Karpas-422 (cell line): Measurements from ENCODE around the gene GPC5. TPM values are rescaled to one million over a fixed set of nuclear protein-coding genes. Genes with fewer than 3 reads are reported as not detected.
"Not testable (repeated sequence)": the region's sequence is repeated elsewhere in the genome, so short reads cannot be mapped to it uniquely, and the experiment has no call there.

Source experiments
- DNase-seq: peaks from one replicate; pipeline ENCODE4 v3.0.0-alpha.2; 2015
- H2AFZ ChIP-seq: fragments of 200-600 bp; sonication (generic); 2 replicates; pipeline ENCODE4 v1.6.1; 2014; ENCODE audit warnings: antibody characterized with exemption, low read length, mixed read lengths
- H3K27ac ChIP-seq: fragments of 200-600 bp; sonication (generic); 2 replicates; pipeline ENCODE4 v1.5.1; 2014; ENCODE audit warnings: mild to moderate bottlenecking, low read length, moderate library complexity
- H3K27me3 ChIP-seq: fragments of 200-600 bp; sonication (generic); 2 replicates; pipeline ENCODE4 v1.6.1; 2014; ENCODE audit warnings: low read length, mixed read lengths
- H3K36me3 ChIP-seq: fragments of 200-600 bp; sonication (generic); 2 replicates; pipeline ENCODE4 v1.6.1; 2014; ENCODE audit warnings: low read length, mixed read lengths; ENCODE audit not compliant: insufficient read depth
- H3K4me1 ChIP-seq: fragments of 200-600 bp; sonication (generic); 2 replicates; pipeline ENCODE4 v1.6.1; 2014; ENCODE audit warnings: mild to moderate bottlenecking, low read length, mixed read lengths
- H3K4me2 ChIP-seq: fragments of 200-600 bp; sonication (generic); 2 replicates; pipeline ENCODE4 v1.6.1; 2014; ENCODE audit warnings: low read length, low read depth, mild to moderate bottlenecking; ENCODE audit not compliant: poor library complexity, severe bottlenecking
- H3K4me3 ChIP-seq: fragments of 200-600 bp; sonication (generic); 2 replicates; pipeline ENCODE4 v1.5.1; 2014; ENCODE audit warnings: mild to moderate bottlenecking, antibody characterized with exemption, low read length, mixed read lengths
- H3K79me2 ChIP-seq: fragments of 200-600 bp; sonication (generic); 2 replicates; pipeline ENCODE4 v1.6.1; 2014; ENCODE audit warnings: mild to moderate bottlenecking, low read length, mixed read lengths
- H3K9ac ChIP-seq: fragments of 200-600 bp; sonication (generic); 2 replicates; pipeline ENCODE4 v1.6.0; 2014; ENCODE audit warnings: low read length
- H3K9me2 ChIP-seq: fragments of 200-600 bp; sonication (generic), shearing (Covaris generic); replicated peaks from 2 replicates; pipeline ENCODE4 v1.6.0; 2014; ENCODE audit warnings: mild to moderate bottlenecking, low read length, moderate library complexity; ENCODE audit not compliant: insufficient read depth
- H3K9me3 ChIP-seq: fragments of 300-700, 200-600 bp; sonication (generic); 2 replicates; pipeline ENCODE4 v1.6.1; 2014; ENCODE audit warnings: low read length, mixed read lengths
- H4K20me1 ChIP-seq: fragments of 200-600 bp; sonication (generic); 2 replicates; pipeline ENCODE4 v1.6.1; 2014; ENCODE audit warnings: mild to moderate bottlenecking, antibody characterized with exemption, low read length, low read depth; ENCODE audit not compliant: insufficient read depth
- total RNA-seq: library from RNA; depleted of rRNA; stranded (reverse); fragments of >200 nt; shearing (Covaris generic); gene quantifications from 2 replicates; pipeline ENCODE4 v1.2.3, GENCODE V29; 2014; ENCODE audit warnings: low replicate concordance

Gene GPC5
- total RNA-seq, 1 experiment from 2014 or later: not detected

DNA sequence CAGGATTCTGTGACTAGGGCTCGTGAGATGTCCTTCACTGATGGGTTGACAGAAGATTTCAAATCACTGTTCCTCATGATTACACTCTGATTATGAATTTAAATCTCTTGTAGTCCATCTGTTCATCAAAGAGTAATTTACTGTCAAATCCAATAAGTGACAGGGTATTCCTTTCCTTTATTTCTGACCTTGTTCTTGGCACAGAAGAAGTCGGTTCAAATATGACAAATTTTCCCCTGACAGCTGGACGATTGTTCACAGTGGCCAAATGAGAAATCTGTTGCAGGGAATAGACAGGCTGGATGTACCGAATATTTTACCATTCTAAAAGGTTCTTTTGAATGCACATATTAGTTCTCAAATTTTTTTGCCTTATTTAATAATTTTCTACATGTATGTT lies 1060.9 kb downstream of the GPC5 start:
- H3K4me1 ChIP-seq: no peaks in the 10 kb centered on the region
- no peak for DNase-seq
- no peak overlapping the region for H3K4me2 ChIP-seq
- H3K36me3 ChIP-seq: no peaks in the 10 kb centered on the region
- H4K20me1 ChIP-seq: no peaks in the 10 kb centered on the region
- no peak overlapping the region for H3K9ac ChIP-seq
- H3K9me2 ChIP-seq: no peaks in the 10 kb centered on the region
- H3K4me3 ChIP-seq: no peak overlapping the region
- H3K27ac ChIP-seq: no peak overlapping the region
- no peak overlapping the region for H2AFZ ChIP-seq
- no peaks in the 10 kb centered on the region for H3K79me2 ChIP-seq
- H3K27me3 ChIP-seq: no peaks in the 10 kb centered on the region
- H3K9me3 ChIP-seq: peaks cover 16% of the 10 kb centered on the region

- H3K36me3 ChIP-seq: no peaks in the 10 kb centered on the region
- H3K9me2 ChIP-seq: no peaks in the 10 kb centered on the region
- no peak overlapping the region for H3K4me3 ChIP-seq
- no peak overlapping the region for H3K27ac ChIP-seq
- no peak overlapping the region for H3K4me2 ChIP-seq
- no peaks in the 10 kb centered on the region for H3K79me2 ChIP-seq
- no peak for DNase-seq
- no peaks in the 10 kb centered on the region for H3K27me3 ChIP-seq
- H3K9me3 ChIP-seq: peaks cover 15% of the 10 kb centered on the region; the same call in 1 of the 2 replicates
- no peaks in the 10 kb centered on the region for H3K4me1 ChIP-seq
- no peak overlapping the region for H3K9ac ChIP-seq
- no peak overlapping the region for H2AFZ ChIP-seq
- H4K20me1 ChIP-seq: no peaks in the 10 kb centered on the region
These were observed 1062.1 kb downstream of the GPC5 start for GRCh38 chr13:92460479-92460878.

DNA sequence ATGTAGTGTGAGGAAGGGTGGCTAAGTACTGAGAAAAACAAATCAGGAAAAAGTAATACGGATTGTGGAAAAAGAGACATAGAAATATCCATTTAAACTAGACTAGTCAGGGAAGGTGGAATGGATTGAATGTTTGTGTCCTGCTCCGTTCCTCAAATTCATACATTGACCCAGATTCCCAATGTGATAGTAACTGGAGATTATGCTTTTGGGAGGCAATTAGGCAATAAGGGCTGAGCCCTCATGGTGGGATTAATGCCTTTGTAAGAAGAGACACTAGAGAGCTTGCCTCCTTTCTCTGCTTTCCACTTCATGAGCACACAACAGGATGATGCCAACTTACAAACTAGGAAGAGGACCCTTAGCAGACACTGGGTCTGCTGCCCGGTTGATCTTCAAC lies 1063.0 kb downstream of the GPC5 start:
- Histone ChIP-seq H3K27me3 (no peaks in the 10 kb centered on the region), H3K4me1 (no peaks in the 10 kb centered on the region), H3K9me2 (no peaks in the 10 kb centered on the region), H2AFZ (no peak overlapping the region), H3K4me3 (no peak overlapping the region), H3K9me3 (peaks cover 15% of the 10 kb centered on the region; the same call in 1 of the 2 replicates), H3K4me2 (no peak overlapping the region), H3K36me3 (no peaks in the 10 kb centered on the region), H4K20me1 (no peaks in the 10 kb centered on the region), H3K27ac (no peak overlapping the region), H3K9ac (no peak overlapping the region), H3K79me2 (no peaks in the 10 kb centered on the region)
- no peak for DNase-seq

DNA sequence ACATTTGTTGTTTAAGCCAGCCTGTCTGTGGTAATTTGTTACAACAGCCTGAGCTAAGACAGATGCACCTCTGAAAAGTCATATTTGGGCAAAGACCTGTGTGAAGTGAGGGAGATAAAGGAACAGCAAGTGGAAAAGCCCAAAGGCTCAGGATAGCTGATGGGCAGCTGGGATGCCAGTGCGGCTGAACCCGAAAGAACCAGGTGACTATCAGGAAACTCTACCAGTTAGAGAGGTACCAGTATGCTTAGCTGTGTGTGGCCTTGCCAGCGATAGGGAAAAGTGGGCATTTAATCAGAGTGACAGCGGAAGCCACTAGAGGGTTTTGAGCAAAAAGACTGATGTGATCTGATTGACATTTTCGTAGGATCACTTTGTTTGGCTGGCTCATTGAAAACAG lies 1063.4 kb downstream of the GPC5 start:
- no peaks in the 10 kb centered on the region for H3K79me2 ChIP-seq

DNA sequence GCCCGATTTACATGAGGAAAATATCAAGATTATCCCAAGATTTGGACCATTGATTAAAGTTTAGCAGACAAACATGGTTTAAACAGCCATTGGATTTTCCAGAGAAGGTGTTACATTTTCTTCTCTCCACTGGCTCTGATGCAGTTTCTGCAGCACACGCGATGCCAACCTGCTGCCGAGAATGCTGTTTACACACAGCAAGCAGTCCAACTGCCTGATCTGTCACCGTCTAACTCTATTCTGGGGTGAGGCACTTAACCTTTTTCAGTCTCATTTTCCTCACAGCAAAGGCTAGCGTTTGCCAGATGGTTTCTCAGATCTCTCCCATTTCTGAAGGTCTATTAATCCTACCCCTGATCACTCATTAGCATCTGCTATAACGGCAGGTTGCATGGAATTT lies 1064.7 kb downstream of the GPC5 start:
- no peak overlapping the region for H3K4me2 ChIP-seq
- no peak overlapping the region for H3K4me3 ChIP-seq
- no peaks in the 10 kb centered on the region for H3K4me1 ChIP-seq
- H2AFZ ChIP-seq: no peak overlapping the region
- H3K27ac ChIP-seq: no peak overlapping the region
- H3K36me3 ChIP-seq: no peaks in the 10 kb centered on the region
- no peak overlapping the region for H3K9ac ChIP-seq
- no peaks in the 10 kb centered on the region for H3K27me3 ChIP-seq
- H3K79me2 ChIP-seq: no peaks in the 10 kb centered on the region
- no peaks in the 10 kb centered on the region for H4K20me1 ChIP-seq
- peaks cover 15% of the 10 kb centered on the region; the same call in 1 of the 2 replicates for H3K9me3 ChIP-seq
- H3K9me2 ChIP-seq: no peaks in the 10 kb centered on the region
- DNase-seq: no peak

More for the DNA sequence above, 1063.4 kb downstream of the GPC5 start:
- no peak for DNase-seq
- Histone ChIP-seq H3K9me2 (no peaks in the 10 kb centered on the region), H3K9me3 (peaks cover 17% of the 10 kb centered on the region; the same call in 1 of the 2 replicates), H3K9ac (no peak overlapping the region), H4K20me1 (no peaks in the 10 kb centered on the region), H3K36me3 (no peaks in the 10 kb centered on the region), H3K4me2 (no peak overlapping the region), H3K27me3 (no peaks in the 10 kb centered on the region), H2AFZ (no peak overlapping the region), H3K4me3 (no peak overlapping the region), H3K27ac (no peak overlapping the region), H3K4me1 (no peaks in the 10 kb centered on the region)

DNA sequence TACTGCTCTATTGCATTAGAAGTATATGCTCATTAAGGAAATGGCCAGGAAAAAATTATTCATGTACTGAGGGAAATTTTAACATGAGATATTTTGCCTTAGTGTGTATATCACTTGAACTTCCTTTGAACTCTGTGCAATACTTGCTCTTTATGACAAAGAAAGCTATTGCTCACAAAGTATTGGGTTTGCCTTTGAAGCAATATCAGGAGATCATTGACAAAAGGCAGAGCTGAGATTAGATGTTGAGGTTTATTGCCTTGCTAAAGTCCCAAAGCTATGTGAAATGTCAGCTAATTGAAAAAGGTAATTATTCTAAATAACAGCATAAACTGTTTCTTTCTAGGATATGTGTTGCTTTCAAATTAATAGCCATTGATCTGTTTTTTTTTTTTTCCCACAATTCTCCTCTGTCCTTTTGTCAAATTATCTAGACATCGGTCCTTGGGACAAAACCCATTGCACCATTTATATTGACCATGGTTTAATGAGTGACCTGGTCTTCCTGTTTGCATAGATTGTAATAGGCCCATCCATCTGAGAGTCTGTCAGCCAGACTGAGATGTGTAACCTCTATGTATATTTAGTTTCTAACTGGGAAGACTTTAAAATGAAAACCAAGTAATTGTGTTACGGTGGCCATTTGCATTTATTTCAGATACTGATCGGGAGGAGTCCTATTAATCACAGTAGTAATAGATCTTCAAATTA lies 1075.5 kb downstream of the GPC5 start:
- Histone ChIP-seq H3K9ac (no peak overlapping the region), H3K4me3 (no peak overlapping the region), H3K9me3 (peaks cover 9% of the 10 kb centered on the region), H3K4me2 (no peak overlapping the region), H2AFZ (no peak overlapping the region), H3K27ac (no peak overlapping the region), H3K4me1 (no peaks in the 10 kb centered on the region), H4K20me1 (no peaks in the 10 kb centered on the region), H3K79me2 (no peaks in the 10 kb centered on the region), H3K9me2 (no peaks in the 10 kb centered on the region), H3K27me3 (no peaks in the 10 kb centered on the region), H3K36me3 (no peaks in the 10 kb centered on the region)
- DNase-seq: no peak

- H4K20me1 ChIP-seq: no peaks in the 10 kb centered on the region
- no peak overlapping the region for H2AFZ ChIP-seq
- peaks cover 14% of the 10 kb centered on the region for H3K9me3 ChIP-seq
- H3K27me3 ChIP-seq: no peaks in the 10 kb centered on the region
- no peak overlapping the region for H3K27ac ChIP-seq
- no peak overlapping the region for H3K4me2 ChIP-seq
- H3K9ac ChIP-seq: no peak overlapping the region
- no peaks in the 10 kb centered on the region for H3K9me2 ChIP-seq
- no peak overlapping the region for H3K4me3 ChIP-seq
- DNase-seq: no peak
- no peaks in the 10 kb centered on the region for H3K36me3 ChIP-seq
- no peaks in the 10 kb centered on the region for H3K4me1 ChIP-seq
- no peaks in the 10 kb centered on the region for H3K79me2 ChIP-seq
These were observed 1082.0 kb downstream of the GPC5 start for GRCh38 chr13:92480387-92480786.

GRCh38 chr13:92482790-92483189 lies 1084.4 kb downstream of the GPC5 start:
- not testable (repeated sequence) for H3K4me3 ChIP-seq, H4K20me1 ChIP-seq, H3K79me2 ChIP-seq, H3K27ac ChIP-seq, H3K27me3 ChIP-seq, DNase-seq, H3K9ac ChIP-seq, H3K36me3 ChIP-seq, H3K4me1 ChIP-seq, H3K9me2 ChIP-seq, H3K4me2 ChIP-seq, H2AFZ ChIP-seq
- H3K9me3 ChIP-seq: peaks cover 15% of the 10 kb centered on the region
